Loucy (cell line): Measurements from ENCODE around the gene FADS3.

ENCODE experiments used
- EZH2phosphoT487 ChIP-seq: fragments of 200-600 bp; IDR thresholded peaks from 2 replicates; pipeline ENCODE4 v1.6.1; 2018; ENCODE audit warnings: antibody characterized with exemption, mild to moderate bottlenecking, moderate library complexity, borderline replicate concordance
- TF ChIP-seq, protein P1 (sequence below): fragments of 200-600 bp; sonication (generic); conservative IDR thresholded peaks from 2 replicates; pipeline ENCODE4 v1.5.1; 2014; ENCODE audit warnings: mild to moderate bottlenecking, antibody characterized with exemption, low read length

DNA sequence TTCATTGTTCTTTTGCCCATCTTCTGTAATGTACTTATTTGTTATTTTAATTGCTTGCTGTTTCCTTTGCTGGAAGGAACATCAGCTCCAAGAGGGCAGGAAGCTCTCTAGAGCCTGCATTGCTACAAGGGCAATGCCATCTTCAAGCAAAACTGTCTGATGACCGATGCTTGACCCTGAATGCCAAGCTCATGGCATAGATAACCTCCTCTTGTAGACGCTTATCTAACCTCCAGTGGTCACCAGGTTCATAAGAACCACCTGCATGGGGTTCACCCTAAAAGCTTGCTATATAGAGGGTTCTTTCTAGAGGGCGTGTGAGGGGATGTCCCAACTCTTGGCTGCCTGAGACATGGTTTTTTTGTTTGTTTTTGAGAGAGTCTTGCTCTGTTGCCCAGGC is 16.5 kb downstream of the FADS3 start:
- TF ChIP-seq, protein P1, sequence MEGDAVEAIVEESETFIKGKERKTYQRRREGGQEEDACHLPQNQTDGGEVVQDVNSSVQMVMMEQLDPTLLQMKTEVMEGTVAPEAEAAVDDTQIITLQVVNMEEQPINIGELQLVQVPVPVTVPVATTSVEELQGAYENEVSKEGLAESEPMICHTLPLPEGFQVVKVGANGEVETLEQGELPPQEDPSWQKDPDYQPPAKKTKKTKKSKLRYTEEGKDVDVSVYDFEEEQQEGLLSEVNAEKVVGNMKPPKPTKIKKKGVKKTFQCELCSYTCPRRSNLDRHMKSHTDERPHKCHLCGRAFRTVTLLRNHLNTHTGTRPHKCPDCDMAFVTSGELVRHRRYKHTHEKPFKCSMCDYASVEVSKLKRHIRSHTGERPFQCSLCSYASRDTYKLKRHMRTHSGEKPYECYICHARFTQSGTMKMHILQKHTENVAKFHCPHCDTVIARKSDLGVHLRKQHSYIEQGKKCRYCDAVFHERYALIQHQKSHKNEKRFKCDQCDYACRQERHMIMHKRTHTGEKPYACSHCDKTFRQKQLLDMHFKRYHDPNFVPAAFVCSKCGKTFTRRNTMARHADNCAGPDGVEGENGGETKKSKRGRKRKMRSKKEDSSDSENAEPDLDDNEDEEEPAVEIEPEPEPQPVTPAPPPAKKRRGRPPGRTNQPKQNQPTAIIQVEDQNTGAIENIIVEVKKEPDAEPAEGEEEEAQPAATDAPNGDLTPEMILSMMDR: no peak
- no peak for TF ChIP-seq EZH2phosphoT487
